ENCODE measurements around the gene STK11.
A peak's percentile ranks its signal among the peaks of the same experiment; 100 is the strongest.

The STK11 gene

DNA sequence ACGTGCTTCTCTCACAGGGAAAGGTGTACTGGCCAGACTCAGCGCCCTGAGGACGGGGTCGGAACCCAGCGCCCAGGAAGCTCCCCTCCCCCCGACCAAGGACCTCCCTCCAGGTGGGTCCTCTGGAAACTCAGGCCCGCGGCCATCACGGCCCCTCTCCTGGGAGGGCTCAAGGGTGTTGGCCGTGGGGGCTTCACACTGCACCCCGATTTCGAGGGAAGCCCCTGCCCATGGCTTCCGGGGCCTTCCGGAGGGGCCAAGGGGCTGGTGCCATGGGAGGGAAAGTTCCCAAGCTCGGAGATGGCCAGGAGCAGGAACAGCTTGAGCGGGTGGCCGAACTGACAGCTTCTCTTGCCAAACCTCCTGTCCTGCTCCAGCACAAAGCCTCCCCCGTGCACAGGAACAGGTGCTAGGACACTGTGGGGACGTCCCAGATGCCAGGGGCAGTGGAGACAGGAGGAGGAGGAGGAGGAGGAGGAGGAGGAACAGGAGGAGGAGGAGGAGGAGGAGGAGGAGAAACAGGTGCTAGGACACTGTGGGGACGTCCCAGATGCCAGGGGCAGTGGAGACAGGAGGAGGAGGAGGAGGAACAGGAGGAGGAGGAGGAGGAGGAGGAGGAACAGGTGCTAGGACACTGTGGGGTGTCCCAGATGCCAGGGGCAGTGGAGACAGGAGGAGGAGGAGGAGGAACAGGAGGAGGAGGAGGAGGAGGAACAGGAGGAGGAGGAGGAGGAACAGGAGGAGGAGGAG, 41.5 kb upstream of the STK11 start:
- peaks cover 0 to 11% of the 10 kb centered on the region in 2 donors for H3K36me3 ChIP-seq (ENCODE audit: control insufficient read depth in 1 of 2, insufficient read depth in 2 of 2, low read length in 2 of 2)
- no peaks in the 10 kb centered on the region for H3K9me3 ChIP-seq (ENCODE audit: control insufficient read depth in 1 of 2, low read length in 2 of 2)
- no peaks in the 10 kb centered on the region for H3K27me3 ChIP-seq (ENCODE audit: low read depth, low read length)
- H3K4me1 ChIP-seq (ENCODE audit: control insufficient read depth in 1 of 2, insufficient read depth in 2 of 2, low read length in 2 of 2): peaks cover 0 to 14% of the 10 kb centered on the region in 2 donors
- H3K4me3 ChIP-seq (ENCODE audit: low read depth in 1 of 2, low read length in 2 of 2): no peak overlapping the region
- no peak overlapping the region for H3K27ac ChIP-seq (ENCODE audit: low read length)

DNA sequence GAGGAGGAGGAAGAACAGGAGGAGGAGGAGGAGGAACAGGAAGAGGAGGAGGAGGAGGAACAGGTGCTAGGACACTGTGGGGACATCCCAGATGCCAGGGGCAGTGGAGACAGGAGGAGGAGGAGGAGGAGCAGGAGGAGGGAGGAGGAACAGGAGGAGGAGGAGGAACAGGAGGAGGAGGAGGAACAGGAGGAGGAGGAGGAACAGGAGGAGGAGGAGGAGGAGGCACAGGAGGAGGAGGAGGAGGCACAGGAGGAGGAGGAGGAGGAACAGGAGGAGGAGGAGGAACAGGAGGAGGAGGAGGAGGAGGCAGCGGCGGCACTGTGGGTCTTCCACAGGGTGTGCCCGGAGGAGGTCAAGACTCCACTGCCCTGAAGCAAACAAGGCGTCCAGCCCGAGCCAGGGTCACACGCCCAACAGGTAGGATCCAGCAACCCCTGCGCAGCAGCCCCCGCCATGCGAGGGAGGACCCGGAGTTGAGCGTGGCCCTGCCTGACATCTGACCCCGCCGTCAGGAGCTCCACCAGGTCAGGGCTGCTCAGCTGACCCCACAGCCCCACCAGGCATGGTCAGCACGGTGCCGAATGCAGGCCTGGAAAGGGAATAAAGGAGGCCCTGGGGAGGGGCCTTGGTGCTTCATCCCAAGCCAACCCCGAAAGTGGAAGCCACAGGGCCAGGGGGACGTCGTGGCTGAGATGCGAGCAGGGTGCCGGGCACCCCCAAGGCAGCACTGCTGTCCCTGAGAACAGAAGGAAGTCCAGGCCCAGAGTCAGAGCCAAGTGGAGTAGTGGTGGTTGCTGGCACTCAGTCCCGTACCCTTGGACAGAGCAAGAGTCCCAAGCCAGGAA, 40.7 kb upstream of the STK11 start:
- H3K36me3 ChIP-seq (ENCODE audit: control insufficient read depth in 1 of 2, insufficient read depth in 2 of 2, low read length in 2 of 2): peaks cover 0 to 11% of the 10 kb centered on the region in 2 donors

GRCh38 chr19:1166872-1167573, 38.6 kb upstream of the STK11 start:
- peaks cover 2 to 39% of the 10 kb centered on the region in 2 donors for H3K4me1 ChIP-seq (ENCODE audit: control insufficient read depth in 1 of 2, insufficient read depth in 2 of 2, low read length in 2 of 2)
- H3K27ac ChIP-seq (ENCODE audit: low read length): no peak overlapping the region

More for the DNA sequence above, 40.7 kb upstream of the STK11 start:
- Histone ChIP-seq H3K27ac (ENCODE audit: low read length) (no peak overlapping the region), H3K4me3 (ENCODE audit: low read depth in 1 of 2, low read length in 2 of 2) (no peak overlapping the region), H3K27me3 (ENCODE audit: low read depth, low read length) (no peaks in the 10 kb centered on the region), H3K4me1 (ENCODE audit: control insufficient read depth in 1 of 2, insufficient read depth in 2 of 2, low read length in 2 of 2) (peaks cover 0 to 21% of the 10 kb centered on the region in 2 donors), H3K9me3 (ENCODE audit: control insufficient read depth in 1 of 2, low read length in 2 of 2) (no peaks in the 10 kb centered on the region)

DNA sequence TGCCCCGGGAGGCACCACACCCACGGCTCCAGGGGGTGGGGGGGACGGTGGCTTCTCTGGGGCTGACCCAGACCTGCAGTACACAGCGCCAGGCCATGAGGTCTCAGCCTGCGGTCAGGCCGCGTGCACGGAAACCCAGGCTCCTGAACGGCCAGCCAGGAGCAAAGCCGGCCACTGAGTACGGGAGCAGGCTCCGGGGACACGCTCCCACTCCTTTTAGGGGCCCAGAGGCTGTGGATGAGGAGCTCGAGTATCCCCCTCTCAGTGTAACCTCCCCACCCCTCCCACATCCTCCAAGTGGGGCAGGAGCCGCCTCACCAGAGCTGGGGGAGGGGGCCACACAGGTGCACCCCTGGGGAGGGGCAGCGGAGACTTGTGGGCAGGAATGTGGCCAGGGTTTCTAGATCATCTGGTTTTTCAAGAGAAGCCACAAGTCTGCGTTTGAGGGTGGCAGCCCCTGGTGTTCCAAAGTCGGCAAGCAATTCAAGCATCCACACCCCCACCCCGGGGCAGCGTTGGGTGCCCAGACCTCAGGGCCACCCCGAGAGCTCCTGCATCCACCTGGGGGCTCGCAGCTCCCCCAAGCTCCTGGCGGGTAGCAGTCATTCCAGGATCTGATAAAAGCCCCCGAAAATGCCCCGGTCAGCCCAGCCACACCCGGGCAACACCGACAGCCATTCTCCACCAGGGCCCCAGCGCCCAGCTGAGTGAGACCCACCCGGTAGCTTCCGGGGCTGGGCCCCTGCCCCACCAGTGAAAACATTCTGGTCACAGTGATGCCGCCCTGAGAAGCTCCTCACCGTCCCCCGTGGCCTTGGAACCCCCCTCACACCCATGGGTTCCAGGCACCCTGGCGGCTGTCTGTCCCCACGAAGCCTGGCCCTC, 37.6 kb upstream of the STK11 start:
- peak overlapping the region; percentile 39 for H3K27ac ChIP-seq (ENCODE audit: low read length)
- H3K36me3 ChIP-seq (ENCODE audit: control insufficient read depth in 1 of 2, insufficient read depth in 2 of 2, low read length in 2 of 2): peaks cover 0 to 11% of the 10 kb centered on the region in 2 donors
- H3K9me3 ChIP-seq (ENCODE audit: control insufficient read depth in 1 of 2, low read length in 2 of 2): no peaks in the 10 kb centered on the region
- peaks cover 2 to 48% of the 10 kb centered on the region in 2 donors for H3K4me1 ChIP-seq (ENCODE audit: control insufficient read depth in 1 of 2, insufficient read depth in 2 of 2, low read length in 2 of 2)
- H3K27me3 ChIP-seq (ENCODE audit: low read depth, low read length): no peaks in the 10 kb centered on the region
- H3K4me3 ChIP-seq (ENCODE audit: low read depth in 1 of 2, low read length in 2 of 2): peak overlapping the region; percentile 16 to 56

More at GRCh38 chr19:1166872-1167573, 38.6 kb upstream of the STK11 start:
- no peak overlapping the region for H3K4me3 ChIP-seq (ENCODE audit: low read depth in 1 of 2, low read length in 2 of 2)
- peaks cover 0 to 11% of the 10 kb centered on the region in 2 donors for H3K36me3 ChIP-seq (ENCODE audit: control insufficient read depth in 1 of 2, insufficient read depth in 2 of 2, low read length in 2 of 2)
- no peaks in the 10 kb centered on the region for H3K27me3 ChIP-seq (ENCODE audit: low read depth, low read length)
- no peaks in the 10 kb centered on the region for H3K9me3 ChIP-seq (ENCODE audit: control insufficient read depth in 1 of 2, low read length in 2 of 2)

DNA sequence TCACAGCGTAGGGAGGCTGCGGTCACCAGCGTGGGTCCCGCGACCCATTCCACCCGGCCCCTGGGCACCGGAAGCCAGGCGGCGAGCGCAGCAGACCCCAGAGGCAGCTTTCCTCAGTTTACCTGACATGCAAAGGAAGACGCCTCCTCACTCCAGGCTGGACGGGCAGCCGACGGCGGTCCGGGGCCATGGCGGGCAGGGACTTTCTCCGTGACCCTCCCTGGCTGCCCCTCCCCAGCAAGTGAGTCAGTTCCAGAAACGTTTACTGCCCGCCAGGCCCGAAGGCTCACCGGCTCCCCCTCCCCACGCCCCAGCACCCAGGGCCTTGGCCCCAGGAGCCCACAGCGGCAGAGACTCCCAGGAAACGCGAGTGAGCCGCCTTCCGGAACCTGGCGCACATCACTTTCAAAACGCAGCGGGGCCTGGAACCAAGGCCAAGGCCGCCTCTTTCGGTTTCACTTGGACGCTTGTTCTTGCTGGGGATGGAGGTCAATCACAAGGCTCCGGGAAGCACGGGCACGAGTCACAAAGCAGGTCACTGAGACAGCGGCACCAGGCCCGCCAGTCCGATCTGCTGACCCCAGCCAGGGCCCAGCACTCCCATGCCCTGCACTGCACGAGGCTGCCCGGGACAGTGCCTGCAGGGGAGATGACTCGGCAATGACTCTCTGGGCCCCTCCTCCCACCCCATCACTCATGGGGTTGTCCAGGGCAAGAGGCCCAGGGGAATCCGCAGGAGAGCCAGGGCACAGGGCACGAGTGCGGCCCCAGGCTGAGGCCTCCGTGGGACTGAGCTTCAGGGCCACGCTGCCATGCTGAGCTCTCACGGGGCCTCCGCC, 36.8 kb upstream of the STK11 start:
- H3K27me3 ChIP-seq (ENCODE audit: low read depth, low read length): no peaks in the 10 kb centered on the region
- peak overlapping the region; percentile 39 for H3K27ac ChIP-seq (ENCODE audit: low read length)
- H3K9me3 ChIP-seq (ENCODE audit: control insufficient read depth in 1 of 2, low read length in 2 of 2): no peaks in the 10 kb centered on the region
- H3K4me3 ChIP-seq (ENCODE audit: low read depth in 1 of 2, low read length in 2 of 2): peak overlapping the region; percentile 16 to 56
- H3K36me3 ChIP-seq (ENCODE audit: control insufficient read depth in 1 of 2, insufficient read depth in 2 of 2, low read length in 2 of 2): peaks cover 0 to 11% of the 10 kb centered on the region in 2 donors
- peaks cover 2 to 48% of the 10 kb centered on the region in 2 donors for H3K4me1 ChIP-seq (ENCODE audit: control insufficient read depth in 1 of 2, insufficient read depth in 2 of 2, low read length in 2 of 2)

DNA sequence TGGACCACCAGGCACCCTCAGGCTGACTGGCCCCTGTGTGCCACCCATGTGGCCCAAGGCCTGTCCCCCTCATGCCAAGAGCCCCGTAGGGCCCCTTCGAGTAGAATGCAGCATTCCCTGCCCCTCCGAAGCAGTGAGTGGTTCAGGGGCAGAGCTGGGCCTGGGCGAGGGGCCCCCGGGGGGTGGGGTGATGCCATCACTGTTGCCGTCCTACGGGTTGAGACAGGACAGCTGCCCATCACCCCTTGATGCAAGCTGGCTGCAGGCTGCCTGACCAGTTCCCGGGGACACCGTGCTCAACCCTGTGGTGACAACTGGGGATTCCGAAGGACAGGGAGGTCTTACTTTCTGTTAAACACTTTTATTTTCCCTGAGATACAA, 36.2 kb upstream of the STK11 start:
- peaks cover 0 to 11% of the 10 kb centered on the region in 2 donors for H3K36me3 ChIP-seq (ENCODE audit: control insufficient read depth in 1 of 2, insufficient read depth in 2 of 2, low read length in 2 of 2)
- H3K27ac ChIP-seq (ENCODE audit: low read length): no peak overlapping the region
- H3K4me3 ChIP-seq (ENCODE audit: low read depth in 1 of 2, low read length in 2 of 2): peak overlapping the region in 1 of 2 donors; percentile 56
- peaks cover 2 to 48% of the 10 kb centered on the region in 2 donors for H3K4me1 ChIP-seq (ENCODE audit: control insufficient read depth in 1 of 2, insufficient read depth in 2 of 2, low read length in 2 of 2)
- H3K9me3 ChIP-seq (ENCODE audit: control insufficient read depth in 1 of 2, low read length in 2 of 2): no peaks in the 10 kb centered on the region
- H3K27me3 ChIP-seq (ENCODE audit: low read depth, low read length): no peaks in the 10 kb centered on the region

DNA sequence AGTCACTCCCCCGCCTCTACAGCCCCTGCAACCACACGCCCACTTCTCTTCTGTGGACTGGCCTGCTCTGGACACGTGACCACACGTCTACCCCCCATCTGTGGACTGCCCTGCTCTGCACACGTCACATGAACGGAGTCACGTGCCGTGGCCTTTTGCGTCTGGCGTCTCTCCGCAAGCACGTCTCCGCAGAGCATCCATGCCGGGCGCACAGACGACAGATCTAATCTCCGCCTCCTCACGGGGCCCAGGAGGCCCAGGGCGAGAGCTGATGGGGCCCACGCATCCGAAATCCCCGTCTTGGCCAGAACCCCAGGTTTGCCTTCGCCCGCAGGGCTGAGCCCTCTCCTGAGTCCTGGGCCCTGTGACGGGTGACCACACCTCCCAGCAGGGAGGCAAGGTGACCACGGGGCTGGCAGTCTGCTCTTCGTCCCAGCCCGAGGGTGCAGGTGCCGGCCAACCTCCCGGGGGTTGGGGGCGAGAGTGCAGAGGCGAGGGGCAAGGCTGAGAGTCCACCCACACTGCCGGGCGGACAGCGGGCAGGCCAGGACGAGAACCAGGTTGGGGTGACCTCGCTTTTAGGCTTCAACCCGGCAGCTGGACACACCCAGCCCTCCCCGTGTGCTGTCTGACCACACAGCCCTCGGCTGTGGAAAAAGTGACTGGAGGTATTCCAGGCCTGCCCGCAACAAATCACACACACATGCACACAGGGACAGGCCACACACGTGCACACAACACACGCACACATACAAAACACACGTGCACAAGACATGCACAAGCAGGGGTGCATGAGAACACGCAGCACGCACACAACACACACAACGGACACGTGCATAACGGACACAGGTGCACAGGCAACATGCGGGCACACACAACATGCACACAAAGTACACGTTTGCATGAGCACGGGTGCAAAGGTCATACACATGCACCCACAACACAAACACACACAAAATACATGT, 35.4 kb upstream of the STK11 start:
- H3K4me3 ChIP-seq (ENCODE audit: low read depth in 1 of 2, low read length in 2 of 2): peak overlapping the region; percentile 13 to 56
- H3K27ac ChIP-seq (ENCODE audit: low read length): no peak overlapping the region
- H3K36me3 ChIP-seq (ENCODE audit: control insufficient read depth in 1 of 2, insufficient read depth in 2 of 2, low read length in 2 of 2): peaks cover 0 to 11% of the 10 kb centered on the region in 2 donors
- no peaks in the 10 kb centered on the region for H3K9me3 ChIP-seq (ENCODE audit: control insufficient read depth in 1 of 2, low read length in 2 of 2)
- no peaks in the 10 kb centered on the region for H3K27me3 ChIP-seq (ENCODE audit: low read depth, low read length)
- peaks cover 2 to 44% of the 10 kb centered on the region in 2 donors for H3K4me1 ChIP-seq (ENCODE audit: control insufficient read depth in 1 of 2, insufficient read depth in 2 of 2, low read length in 2 of 2)

- no peak overlapping the region for H3K27ac ChIP-seq (ENCODE audit: low read length)
- H3K4me3 ChIP-seq (ENCODE audit: low read depth in 1 of 2, low read length in 2 of 2): peak overlapping the region; percentile 13 to 81
- no peaks in the 10 kb centered on the region for H3K9me3 ChIP-seq (ENCODE audit: control insufficient read depth in 1 of 2, low read length in 2 of 2)
- H3K36me3 ChIP-seq (ENCODE audit: control insufficient read depth in 1 of 2, insufficient read depth in 2 of 2, low read length in 2 of 2): peaks cover 0 to 11% of the 10 kb centered on the region in 2 donors
- no peaks in the 10 kb centered on the region for H3K27me3 ChIP-seq (ENCODE audit: low read depth, low read length)
- peaks cover 2 to 42% of the 10 kb centered on the region in 2 donors for H3K4me1 ChIP-seq (ENCODE audit: control insufficient read depth in 1 of 2, insufficient read depth in 2 of 2, low read length in 2 of 2)
Measured at GRCh38 chr19:1170938-1171754, 34.4 kb upstream of the STK11 start.
